ENCODE measurements around the gene TMEM9.
A peak's percentile ranks its signal among the peaks of the same experiment; 100 is the strongest.

TMEM9 gene

DNA sequence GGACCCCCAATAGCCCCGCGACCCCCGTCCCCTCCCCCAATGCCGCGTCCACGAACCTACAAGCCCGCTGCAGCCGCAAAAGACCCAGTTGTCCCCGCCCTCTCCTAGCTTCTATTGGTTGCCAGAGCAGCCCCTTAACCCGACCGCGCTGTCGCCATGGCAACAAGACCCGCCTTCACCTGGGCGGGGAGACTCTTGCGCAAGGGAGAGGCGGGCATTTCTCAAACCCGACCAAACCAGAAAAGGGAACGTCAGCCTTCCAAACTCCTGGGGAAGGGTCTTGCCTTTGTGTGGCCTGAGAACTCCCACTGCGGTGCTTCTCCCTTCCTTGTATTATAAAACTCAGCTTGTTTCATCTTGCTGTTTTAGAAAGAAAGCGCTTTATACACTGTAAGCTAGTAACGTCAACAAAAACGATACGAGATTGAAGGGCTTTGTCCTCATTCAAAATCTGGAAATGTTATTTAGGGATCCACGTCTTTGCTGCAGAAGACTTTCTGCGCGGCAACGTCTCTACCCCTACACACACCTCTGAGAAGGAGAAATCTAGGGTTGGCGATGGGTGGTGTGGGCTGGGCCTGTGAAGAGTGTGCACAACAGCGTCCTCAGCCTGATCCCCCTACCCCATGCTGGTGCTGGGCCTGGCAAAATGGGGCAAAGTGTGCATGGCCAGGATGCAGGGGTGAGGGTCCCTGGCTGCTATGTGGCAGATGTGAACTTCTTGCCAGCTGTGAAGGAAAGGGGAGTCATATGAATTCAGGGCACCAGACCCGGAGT, at the start of gene TMEM9:
Gene TMEM9 (minus strand): TSS at position 86 of the 777 bp plus-strand sequence. CDS start 551 bp downstream, outside the sequence.
- DNase-seq: peak; percentile 96

DNA sequence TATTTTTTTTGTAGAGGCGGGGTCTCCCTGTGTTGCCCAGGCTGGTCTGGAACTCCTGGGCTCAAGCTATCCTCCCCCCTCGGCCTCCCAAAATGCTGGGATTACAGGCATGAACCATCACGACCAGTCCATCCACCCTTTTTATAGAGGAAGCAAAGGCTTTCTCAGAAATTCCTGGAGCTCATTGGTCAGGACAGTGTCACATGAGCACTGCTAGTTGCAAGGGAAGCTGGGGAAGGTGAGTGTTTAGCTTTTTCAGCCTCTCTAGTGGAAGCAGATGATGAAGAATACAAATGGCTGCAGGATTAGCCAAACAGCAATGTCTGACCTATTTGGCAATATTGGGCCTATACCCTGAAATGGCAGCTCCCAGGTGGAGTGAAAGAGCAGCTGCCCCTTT, 44.3 kb upstream of the TMEM9 start:
- DNase-seq: no peak

DNA sequence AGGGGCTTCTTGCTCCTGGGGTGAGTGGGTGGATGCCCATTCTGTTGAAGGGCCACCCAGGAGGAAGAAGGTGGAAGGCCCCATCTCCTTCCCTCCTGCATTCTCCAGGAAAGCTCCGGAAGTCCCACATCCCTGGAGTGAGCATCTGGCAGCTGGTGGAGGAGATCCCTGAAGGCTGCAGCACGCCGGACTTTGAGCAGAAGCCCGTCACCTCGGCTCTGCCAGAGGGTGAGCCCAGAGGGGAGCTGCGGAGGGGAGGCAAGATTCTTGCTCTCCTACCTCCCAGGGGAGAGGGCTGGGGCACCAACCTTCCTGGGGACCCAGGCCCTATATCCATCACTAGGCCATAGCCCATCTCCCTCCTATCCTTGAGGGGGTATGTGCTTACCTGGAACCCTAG, 39.8 kb upstream of the TMEM9 start:
- no peak for DNase-seq

DNA sequence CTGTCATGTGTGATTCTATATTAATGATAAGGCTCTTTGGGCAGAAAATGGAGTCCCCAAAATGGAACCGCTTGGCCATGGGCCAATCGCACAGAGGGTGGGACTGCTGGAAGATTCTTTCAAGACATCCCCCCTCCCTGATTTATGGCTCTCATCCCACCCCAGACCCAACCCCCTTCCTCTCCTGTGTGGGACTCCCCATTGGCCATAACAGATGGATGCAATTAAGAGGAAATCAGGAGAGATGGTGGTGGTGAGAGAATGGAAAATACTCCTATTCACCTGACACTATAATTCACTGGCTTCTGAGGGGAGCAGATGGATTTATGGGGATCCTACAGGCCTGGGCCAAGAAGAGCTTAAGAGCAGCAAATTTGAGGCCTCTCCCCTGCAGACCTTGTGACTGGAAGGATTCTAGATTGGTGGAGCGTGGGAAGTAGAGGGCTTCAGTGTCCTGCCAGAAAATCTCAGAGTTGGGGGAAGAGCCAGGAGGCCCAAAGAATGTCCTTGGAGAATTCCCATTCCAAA, 38.1 kb upstream of the TMEM9 start:
- no peak for DNase-seq

DNA sequence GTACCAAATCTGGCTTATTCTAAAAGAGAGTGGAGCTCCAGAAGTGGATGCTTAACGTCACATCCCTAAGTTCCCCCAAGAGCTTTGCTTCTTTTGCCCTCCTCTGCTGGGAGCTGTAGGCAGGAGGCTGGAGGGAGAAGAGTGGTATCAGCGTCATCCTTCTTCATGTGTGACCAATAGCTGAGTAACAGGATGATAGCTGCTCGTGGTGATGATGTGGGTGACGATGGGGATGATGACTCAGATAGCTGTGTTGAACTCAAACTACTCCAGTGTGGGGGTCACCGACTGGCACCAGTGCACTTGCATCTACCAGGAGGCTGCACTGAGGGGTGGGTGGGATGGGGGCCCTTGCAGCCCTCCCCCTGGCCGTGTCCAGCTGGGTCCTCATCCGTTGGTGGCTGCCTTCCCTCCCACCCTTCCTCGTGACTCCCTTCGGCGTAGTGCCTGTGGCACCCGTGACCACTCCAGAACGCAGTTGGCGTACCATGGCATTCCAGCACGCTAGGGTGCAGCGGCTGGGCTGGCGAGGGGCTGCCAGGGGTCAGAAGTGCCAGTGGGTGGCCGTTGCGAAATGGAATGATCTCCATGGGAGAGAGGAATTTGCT, 37.5 kb upstream of the TMEM9 start:
- DNase-seq: no peak

DNA sequence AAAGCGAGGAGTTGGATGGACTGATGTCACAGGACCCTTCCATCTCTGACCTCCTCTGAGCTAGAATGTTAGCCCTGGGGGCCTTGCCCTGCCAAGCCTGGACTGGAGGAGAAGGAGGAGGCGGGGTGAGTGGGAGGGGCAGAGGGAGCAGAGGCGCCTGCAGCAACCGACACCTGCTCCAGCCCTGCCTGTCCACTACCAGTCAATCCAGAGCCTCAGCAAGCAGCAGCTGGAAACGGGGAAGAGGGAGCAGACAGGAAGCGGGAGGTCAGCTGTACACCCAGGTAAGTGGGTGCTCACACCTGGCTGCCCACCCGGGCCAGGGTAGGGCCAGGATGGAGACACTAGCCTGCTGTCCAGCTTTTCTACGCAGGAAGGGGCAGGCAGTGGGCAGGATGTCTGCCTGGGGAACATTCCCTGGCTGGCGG, 36.4 kb upstream of the TMEM9 start, which contains the start of gene IGFN1:
Gene IGFN1 (plus strand): TSS at position 201 of the 428 bp plus-strand sequence. CDS start 2,470 bp downstream, outside the sequence.
- DNase-seq: no peak

DNA sequence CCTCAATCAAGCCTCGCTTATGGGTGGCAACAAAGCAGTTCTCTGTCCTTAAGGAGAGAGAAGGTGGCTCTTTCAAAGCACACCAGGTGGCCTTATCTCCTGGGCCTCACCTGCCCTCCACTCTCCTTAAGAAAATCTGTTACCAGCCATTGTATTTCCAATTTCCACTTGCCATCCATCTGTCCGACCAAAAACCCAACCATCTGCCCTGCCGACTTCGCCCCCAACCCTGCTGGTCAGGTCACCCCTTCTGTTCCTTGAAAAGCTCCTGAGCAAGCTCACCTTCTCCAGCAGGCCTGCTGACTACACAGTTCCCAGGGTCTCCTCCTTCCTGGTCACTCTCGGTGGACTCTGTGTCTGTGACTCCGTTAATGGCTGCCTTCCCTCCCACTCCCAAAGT, 35.7 kb upstream of the TMEM9 start:
- no peak for DNase-seq

DNA sequence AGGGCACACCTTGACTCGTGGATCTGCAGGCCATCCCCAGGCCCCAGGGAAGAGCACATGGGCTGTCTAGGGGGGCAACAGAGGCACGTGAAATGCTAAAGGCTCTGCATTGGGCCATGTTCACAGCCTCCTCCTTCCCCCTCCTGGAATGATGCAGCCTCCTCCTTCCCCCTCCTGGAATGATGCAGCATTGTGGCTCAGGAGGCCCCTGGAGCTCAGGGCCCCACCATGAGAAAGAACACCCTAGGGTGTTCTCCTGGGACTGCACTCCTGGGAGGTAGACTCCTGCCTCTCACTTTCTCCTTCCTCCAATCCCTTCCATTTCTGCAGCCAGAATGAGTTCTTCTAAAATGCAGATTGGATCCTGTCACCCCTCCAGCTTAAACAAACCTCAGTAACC, 34.8 kb upstream of the TMEM9 start:
- no peak for DNase-seq

DNA sequence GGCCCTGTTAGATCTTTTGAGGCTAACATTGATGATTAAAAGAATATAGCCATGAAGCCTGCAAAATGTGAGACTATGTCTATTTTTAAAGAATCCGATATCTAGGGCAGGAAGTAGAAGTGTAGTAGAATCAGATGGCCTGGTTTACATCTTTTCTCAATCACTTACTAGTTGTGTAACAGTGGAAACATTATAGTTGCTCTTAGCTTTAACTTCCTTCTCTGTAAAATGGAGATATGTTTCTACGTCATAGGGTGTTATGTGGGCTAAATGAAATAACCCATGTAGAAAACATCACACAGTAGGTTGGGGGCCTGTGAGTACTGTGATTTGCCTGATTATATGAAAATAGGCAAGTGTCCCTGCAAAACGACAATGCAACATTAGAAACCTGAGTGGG, 31.9 kb upstream of the TMEM9 start:
- DNase-seq: no peak

DNA sequence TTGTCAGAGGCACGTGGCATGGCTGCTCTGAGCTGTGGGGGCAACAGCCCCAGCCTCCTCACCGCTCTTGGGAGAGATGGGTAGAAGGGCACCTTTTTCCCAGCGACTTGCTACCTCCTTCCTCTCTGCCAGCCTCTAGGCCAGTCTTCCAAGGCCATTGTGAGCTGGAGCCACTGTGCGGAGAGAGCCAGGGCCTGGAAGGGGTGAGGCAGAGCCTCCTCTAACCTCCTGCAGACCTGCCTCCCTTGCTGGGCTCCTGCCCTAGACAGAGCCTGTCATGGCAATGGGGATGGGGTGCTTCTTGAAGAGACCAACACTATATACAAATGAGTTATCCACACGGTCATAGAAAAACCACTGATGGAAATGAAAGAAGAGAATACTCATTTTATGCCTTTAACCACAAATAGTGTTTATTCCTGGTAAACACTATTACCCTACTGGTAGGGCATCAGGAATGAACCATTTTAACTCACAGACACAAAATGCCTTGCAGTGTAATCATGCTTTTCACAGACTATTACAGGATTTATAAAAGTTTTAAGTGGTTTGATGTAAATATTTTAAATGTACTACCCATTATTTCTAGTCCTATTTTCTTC, 31.4 kb upstream of the TMEM9 start:
- DNase-seq: no peak

DNA sequence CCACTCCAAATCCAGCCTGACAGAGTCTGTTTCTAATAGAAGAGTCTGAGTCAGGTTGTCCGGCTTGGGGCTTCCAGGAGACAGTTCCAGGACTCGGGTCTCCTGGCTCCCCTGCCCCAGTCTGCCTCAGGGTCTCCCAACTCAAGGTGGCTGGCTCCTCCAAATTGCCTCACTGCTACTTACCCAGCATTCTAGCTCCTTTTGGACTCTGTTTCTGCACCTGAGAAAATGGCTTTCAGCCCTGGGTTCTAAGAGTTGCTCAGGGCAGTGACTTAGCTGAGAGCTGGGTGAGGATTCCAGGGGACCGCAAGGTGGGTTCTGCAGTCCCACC, 30.8 kb upstream of the TMEM9 start:
- DNase-seq: no peak

DNA sequence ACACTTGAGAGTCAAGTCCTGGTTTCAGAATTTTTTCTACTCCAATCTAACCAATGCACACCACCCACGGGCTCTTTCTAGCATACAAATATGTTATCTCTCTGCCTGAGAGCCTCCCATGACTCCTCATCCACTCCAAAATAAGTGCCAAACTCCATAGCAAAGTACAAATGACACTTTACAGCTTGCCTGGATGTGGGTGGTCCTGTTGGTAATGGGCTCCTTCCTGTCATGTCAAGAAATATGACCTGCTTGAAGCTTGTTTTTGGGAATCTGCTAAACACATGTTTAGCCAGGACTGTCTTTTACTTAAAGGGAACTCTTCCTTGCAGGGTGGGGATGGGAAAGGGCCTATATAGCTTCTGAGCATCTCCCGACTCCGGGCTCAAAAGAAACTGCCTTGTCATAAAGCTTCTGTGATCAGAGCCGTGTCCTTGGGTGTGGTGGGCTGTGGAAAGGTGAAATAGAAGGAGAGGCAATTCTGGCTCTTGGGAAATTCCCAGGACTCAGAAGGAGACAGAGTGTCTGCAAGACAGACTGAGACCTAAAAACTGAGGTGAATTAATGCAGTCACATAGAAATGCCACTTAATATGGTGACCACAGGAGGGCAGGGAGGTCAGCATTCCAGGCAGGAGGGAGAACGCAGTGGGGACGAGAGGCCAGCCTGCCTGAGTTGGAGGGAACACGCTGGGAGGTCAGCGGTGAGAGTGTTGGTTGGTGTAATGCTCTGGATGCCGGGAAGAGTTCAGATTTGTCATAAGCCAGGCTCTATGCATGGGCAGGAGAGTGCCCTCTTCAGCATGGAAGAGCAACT, 30.2 kb upstream of the TMEM9 start:
- peak; percentile 40 for DNase-seq

DNA sequence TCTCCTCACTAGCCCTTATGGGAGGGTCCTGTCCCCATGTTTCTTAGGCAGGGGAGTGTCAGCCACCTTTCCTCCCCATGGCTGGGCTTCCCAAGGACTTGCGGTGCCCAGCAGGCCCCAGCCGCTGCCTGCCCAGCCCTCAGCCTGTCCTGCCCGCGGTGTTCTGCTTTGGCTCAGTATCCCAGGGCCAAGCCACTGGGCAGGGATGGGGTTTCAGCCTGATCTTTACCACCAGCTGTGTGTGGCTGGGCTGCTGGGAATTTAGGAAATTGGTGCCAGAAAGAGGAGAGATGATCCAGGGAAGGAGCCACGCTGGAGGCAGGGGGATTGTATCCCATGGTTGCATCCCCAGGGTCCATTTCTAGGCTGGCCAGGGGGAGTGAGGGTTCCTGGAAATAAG, 29.5 kb upstream of the TMEM9 start:
- DNase-seq: no peak

DNA sequence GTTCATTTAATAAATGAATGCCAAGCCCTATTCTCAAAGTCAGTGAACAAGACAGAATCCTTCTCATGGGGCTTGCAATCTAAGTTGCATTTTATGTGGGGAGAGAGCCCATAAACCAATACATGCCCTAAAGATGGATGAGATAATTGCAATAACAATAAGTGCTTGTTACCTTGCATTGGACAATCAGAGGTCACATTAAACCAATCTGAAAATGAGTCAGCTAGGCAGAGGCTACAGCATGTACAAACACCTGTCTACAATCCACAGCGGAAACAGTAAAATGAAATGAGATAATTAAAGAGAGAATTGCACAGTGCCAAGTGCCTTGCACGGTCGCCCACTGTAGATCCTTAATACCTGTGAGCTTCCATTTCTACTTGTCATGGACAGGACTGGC, 28.9 kb upstream of the TMEM9 start:
- no peak for DNase-seq

DNA sequence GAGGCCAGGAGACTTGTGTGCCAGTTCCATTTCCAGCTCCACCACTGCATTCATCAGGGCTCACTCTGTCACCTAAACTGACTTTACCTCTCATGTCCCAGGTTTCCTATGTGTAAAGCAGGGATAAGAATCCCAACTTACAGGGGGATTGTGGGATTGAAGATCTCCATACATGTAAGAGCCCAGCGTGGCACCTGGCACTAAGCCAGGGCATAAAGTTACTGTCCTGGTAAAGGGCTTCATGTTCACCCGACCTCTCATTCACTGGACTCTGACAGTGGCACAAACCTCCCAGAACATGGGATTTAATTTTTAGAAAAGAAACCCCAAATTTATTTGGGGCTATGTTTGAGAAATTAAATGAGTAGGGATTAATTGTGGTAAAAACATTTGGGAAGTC, 27.5 kb upstream of the TMEM9 start:
- no peak for DNase-seq

DNA sequence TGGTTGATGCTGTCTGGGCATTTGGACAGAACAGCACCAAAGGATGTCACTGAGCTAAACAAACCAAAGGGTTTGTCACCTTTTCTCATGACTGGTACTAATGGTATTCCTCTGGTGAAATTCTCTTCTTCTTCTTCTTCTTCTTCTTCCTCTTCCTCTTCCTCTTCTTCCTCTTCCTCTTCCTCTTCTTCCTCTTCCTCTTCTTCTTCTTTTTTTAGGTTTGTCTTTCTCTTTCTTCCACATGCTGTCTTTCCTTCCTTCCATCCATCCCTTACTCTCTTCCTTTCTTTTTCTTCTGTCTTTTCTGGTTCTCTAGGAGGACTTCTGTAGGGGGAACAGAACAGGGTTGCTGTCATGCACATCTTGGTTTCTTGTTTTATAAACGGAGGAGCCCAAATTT, 27.0 kb upstream of the TMEM9 start:
- DNase-seq: no peak

DNA sequence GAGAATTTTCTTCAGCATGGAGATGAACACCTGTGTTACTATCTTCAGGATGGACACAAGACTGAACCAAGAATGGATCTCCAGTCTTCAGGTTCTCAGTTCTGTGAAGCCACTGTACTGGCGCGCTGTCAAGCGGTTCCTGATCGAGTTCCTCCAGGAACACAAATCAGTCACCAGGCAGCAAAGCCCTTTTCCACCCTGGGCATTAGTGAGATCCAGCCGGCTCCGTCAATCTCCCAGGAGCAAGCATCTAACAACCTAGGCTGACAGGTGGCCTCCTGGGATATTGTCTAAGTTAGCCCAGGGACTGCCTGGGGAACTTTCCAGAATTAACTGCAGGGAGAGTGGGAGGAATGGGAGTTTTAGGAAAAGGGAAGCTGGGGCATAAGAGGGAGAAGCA, 26.6 kb upstream of the TMEM9 start:
- DNase-seq: no peak

DNA sequence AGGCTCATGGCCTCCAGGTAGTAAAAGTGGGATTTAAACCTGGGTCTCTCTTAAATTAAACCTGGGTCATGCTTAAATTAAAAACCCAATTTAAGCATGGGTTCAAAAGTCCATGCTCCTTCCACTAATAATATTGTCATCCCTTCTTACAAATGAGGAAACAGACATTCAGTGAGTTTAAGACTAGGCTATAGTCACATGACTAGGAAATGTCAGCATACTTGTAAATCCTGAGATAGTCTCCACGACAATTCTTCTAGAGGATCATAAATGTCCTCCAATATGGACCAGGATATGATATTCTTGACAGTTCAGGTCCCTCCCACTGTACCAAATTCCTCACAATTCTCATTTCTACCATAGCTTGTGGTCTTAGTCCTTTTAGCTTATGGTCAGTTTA, 25.9 kb upstream of the TMEM9 start:
- no peak for DNase-seq

DNA sequence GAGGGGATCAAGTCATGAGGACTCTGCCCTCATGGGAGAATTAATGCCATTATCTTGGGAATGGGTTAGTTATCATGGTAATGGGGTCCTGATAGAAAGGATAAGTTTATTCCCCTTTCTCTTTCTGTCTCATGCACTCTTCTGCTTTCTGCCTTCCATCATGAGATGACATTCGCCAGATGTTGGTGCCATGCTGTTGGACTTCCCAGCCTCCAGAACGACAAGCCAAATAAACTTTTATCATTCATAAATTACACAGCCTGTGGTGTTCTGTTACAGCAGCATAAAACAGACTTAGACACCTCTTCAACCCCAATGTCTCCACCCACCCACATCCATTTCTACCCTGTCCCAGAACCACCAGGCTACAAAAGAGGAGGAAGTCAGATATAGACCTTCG, 24.4 kb upstream of the TMEM9 start:
- no peak for DNase-seq

DNA sequence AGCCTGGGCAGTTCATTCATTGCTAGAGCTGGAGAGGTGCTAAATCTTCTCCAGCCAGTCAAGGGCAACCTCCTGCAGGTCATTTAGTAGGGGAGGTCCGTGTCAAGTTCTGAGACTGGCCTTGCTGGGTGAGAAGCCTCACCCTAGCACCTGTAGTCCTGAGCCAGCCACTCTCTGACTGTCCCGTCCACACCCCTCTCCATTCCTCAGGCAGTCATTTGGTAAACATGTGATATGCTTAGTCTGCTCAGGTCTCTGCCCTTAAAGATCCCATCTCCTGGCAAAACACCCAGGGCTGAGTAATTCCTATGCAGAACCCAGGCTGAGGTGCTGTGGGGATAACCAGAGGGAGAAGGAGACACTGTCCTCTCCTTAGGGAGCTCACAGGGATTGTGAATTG, 22.7 kb upstream of the TMEM9 start:
- no peak for DNase-seq

DNA sequence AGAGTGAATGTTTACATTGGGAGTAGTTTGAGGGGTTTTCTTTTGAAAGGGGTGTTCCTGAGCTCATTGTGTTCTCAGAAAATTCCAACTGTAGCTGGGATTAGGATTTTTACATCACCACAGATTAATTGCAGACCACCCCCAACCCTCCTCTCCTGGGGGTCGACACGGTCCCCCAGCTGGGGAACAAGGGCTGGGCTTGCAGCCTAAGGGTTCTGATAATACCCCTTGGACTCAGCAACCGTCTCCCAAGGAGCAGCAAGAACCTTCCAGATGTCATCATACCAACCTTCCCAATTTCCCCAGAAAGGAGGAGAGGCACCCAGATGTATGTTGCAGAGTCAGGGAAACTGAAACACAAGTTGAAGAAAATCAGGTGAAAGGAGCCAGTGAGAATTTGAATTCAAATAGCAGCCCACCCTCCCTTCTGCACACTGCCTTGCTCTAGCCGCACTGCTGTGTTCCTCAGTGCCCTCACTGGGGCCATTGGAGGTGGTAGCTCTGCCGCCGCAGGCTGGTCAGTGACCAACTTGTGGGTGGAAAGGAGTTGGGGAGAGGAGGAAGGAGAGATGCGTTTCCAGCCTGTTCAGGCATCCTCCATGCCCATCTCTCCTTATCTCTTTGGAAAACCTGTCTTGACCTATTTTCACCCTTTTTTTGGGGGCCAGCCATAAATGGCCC, 21.7 kb upstream of the TMEM9 start:
- DNase-seq: no peak

DNA sequence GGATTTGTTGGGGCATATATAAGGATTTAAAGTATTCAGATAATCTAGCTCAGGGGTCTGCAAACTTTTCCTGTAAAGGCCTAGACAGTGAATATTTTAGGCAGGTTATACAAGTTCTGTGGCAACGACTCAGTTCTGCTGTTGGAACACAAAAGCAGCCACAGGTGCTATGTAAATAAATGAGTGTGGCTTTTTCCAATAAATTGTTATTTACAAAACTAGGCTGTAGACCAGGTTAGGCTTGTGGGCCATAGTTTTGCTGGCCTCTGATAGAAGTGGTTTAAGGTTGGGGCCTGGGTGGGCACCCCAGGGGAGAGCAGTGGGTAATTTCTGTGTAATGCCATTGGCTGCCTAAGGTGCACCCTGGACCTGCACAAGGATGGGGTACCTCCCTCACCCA, 19.5 kb upstream of the TMEM9 start:
- DNase-seq: no peak

Data from hematopoietic multipotent progenitor cell treated with erythropoietin and hydrocortisone succinate and interleukin-3 and kit ligand, for 8 days (in vitro differentiated cells).